NCI-H128 (cell line): ENCODE results near the gene MUC16.
"Not testable (repeated sequence)": the region's sequence is repeated elsewhere in the genome, so short reads cannot be mapped to it uniquely, and the experiment has no call there.

Experiments
- DNase-seq: peaks from one replicate; lab custom pipeline; 2025; ENCODE audit not compliant: unreplicated experiment; lab: John Stamatoyannopoulos, UW

Gene MUC16

DNA sequence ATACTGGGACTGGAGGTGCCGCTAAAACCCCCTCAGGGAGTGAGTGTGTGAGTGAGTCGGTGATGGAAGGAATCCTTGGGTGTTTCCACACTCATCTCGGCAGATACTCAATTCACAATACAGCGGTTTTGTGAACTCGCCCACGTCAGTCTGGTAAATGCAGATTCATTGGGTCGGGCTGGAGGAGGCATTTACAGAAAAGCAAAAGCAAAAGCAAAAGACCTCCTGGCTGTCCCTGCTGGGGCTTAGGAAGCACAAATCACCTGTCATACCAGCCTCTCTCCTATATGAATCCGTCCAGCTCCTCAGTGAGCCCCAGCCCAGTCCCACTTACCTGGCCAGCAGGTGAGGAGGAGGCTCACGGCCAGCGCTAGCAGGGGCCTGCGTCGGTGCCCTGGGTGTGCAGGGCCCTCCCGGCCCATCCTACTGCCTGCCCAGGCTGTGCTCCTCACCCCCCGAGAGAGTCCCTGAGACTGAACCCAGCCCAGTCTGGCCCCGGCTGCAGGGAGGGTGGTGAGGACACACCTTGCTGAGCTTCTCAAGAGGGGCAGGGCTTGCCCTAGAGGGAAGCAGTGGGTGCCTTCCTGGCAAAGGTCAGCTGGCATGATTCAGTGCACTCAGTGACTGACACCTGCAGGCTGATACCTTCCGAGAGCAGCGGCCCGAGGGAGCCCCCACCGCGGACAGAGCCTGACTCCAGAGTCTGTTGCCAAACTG, at the start of gene MUC16:
TSS of gene MUC16 (minus strand) at position 475 of the 717 bp plus-strand sequence.
- DNase-seq, result no peak

DNA sequence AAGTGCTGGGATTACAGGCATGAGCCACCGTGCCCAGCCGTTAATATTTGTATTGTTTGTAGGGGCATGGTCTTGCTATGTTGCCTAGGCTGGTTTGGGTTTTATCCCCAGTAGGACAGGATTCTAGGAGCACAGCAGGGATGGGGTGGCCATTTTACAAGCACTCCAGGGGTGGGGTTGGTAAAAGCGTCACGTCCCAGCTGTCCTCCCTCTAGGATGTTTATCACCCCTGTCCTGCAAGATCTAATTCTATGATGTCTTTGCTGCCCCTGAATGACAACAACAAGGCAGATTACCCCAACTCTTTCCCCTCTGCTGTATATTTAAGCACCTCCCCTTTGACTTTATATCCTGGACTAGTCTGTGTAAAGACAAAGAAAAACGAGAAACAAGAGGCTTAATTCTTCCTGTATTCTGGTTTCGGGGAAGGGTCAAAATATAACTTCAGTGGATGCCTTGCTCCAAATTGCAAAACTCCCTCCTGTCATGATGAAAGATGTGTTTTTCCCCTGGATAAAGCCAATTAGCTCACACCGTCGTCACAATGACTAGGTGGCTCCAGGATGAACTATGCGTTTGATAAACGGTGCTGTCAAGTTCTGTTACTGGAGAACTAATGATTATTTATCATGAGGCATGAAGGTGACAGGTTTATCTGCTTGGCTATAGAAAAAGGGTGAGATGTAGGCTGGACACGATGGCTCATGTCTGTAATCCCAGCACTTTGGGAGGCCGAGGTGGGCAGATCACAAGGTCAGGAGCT, 48.9 kb upstream of the MUC16 start:
- DNase-seq, result no peak

- DNase-seq, result no peak
These were observed 47.5 kb upstream of the MUC16 start for GRCh38 chr19:9057505-9058258.

GRCh38 chr19:9056131-9056530, 45.9 kb upstream of the MUC16 start:
- DNase-seq, result not testable (repeated sequence)

DNA sequence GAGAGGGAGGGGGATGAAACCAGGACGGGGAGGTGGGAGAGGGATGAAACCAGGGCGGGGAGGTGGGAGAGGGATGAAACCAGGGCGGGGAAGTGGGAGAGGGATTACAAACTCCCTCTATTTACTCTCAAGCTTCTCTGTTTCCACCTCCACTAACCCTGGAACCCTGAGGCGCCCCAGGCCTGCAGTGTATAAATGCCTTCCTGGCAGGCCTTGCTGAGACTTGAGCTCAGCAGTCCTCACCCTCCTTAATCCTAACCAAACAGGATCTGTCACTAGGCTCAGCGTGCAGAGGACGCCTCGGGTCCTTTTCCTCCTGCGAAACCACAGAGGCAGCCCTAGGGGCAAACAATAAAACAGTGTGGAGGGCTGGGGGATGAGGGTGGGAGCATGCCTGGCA, 44.6 kb upstream of the MUC16 start:
- DNase-seq, result no peak

DNA sequence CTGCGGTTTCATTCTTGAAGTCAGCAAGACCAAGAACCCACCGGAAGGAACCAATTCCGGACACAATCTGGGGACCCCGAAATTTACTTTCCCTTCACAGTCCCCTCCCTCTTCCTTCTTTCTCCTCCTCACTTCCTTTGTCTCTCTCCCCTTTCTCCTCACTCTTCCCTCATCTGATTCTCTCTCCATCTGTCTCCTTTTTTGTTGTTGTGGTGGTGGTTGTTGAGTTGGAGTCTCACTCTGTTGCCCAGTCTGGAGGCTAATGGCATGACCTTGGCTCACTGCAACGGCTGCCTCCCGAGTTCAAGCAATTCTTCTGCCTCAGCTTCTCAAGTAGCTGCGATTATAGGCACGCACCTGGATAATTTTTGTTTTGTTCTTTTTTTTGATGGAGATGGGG, 44.0 kb upstream of the MUC16 start:
- DNase-seq, result no peak

GRCh38 chr19:9053674-9054073, 43.5 kb upstream of the MUC16 start:
- not testable (repeated sequence) for DNase-seq

GRCh38 chr19:9052894-9053293, 42.7 kb upstream of the MUC16 start:
- DNase-seq, result no peak

DNA sequence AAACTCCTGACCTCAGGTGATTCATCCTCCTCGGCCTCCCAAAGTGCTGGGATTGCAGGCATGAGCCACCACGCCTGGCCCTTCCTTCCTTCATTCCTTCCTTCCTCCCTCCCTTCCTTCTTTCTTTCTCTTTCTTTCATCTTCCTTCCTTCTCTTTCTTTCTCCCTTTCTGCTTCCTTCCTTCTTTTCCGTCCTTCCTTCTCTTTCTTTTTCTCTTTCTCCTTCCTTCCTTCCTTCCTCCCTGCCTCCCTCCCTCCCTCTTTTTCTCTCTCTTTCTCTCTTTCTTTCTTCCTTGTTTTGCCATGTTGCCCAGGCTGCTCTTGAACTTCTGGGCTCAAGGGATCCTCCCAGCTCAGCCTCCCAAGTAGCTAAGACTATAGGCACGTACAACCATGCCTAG, 36.5 kb upstream of the MUC16 start:
- no peak for DNase-seq

DNA sequence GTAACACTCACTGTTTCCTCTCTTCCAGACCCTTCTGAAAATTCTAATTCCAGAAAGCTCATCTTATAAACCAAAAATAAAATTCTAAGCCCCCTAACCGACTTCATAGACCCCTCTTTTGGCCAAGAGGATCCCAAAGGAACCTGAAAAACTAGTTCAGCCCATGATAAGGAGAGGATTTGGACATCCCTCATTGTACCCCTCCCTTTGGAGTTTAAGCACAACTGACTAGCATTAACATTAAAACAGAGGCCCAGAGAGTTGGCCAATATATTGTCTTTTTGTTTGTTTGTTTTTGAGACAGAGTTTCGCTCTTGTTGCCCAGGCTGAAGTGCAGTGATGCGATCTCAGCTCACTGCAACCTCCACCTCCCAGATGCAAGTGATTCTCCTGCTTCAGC, 34.2 kb upstream of the MUC16 start:
- DNase-seq, result no peak

DNA sequence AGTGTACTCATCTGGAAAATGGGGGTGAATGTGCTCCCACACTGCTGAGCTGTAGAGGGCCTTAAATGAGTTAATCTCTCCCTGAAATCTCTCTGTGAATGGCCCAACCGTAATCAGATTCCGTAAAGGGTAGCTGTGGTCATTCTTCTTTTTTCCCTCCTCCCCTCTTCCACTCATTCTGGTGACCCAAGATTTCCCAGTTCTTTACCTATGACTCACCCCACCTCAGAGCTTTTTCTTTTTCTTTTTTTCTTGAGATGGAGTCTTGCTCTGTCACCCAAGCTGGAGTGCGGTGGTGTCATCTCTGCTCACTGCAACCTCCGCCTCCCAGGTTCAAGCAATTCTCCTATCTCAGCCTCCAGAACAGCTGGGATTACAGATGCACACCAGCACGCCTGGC, 33.3 kb upstream of the MUC16 start:
- no peak for DNase-seq

- no peak for DNase-seq
These were observed 30.8 kb upstream of the MUC16 start for GRCh38 chr19:9041023-9041422.

DNA sequence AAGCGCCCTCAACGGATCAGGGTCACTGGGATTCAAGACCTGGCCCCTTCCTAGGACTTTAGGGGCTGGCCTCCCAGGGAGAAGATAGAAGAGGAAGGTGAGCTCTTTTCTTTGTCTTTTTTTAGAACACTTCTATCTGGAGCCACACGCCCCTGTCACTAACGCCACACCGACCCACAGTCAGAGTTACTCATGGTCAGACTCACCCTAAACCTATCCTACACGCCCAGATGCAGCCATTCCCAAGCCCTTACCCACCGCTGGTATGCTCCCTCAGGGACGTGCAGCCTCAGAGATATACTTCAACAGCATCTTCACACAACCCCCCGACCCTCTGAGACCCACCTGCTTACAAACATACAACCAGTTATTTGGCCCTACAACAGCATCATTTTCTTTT, 29.9 kb upstream of the MUC16 start:
- DNase-seq, result no peak

DNA sequence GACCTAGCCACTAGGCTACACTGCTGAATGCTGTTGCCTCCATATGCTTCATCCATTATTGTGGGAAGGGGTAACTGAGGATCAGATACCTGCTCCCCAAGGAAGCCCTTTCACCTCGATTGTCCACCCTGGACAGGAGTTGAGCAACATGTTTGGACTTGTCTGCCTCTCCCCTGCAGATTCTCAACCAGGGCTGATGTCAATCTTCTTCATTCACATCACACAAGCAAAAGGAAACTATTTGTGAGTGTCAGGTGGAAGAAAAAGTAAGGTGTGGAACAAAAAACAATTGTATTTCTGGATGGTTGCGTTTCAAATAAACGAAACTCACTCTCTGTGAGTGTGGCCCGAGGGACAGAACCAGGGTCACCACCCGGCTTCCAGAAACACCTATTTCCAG, 29.5 kb upstream of the MUC16 start:
- no peak for DNase-seq

DNA sequence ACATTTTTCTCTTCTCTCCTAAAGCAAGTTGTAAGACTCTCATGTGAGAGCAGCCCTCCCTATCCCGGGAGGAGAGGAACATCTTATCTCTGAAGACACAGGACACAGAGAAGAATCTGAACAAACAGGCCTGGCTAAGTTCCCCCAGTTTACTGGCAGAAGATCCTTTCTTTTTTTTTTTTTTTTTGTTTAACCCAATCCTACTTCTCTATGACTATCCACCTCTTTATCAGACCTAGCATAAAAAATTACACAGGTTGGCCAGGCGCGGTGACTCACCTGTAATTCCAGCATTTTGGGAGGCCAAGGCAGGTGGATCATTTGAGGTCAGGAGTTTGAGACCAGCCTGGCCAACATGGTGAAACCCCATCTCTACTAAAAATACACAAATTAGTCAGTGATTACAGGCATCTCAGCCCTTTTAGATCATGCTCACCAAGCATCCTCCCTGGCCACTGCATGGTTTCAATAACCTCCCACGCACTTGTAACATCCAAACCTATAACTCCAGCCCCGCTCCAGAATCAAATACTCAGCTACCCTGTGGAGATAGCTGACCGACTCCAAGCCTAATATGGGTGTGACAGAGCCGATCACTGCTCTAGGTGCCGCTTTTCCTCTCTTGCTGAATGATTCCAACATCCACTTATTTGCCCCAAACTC, 27.3 kb upstream of the MUC16 start:
- DNase-seq, result no peak

GRCh38 chr19:9032136-9032631, 22.0 kb upstream of the MUC16 start:
- DNase-seq, result no peak

- DNase-seq, result no peak
These were observed 8.1 kb upstream of the MUC16 start for GRCh38 chr19:9018163-9018875.

GRCh38 chr19:9014803-9015202, 4.6 kb upstream of the MUC16 start:
- DNase-seq, result no peak

DNA sequence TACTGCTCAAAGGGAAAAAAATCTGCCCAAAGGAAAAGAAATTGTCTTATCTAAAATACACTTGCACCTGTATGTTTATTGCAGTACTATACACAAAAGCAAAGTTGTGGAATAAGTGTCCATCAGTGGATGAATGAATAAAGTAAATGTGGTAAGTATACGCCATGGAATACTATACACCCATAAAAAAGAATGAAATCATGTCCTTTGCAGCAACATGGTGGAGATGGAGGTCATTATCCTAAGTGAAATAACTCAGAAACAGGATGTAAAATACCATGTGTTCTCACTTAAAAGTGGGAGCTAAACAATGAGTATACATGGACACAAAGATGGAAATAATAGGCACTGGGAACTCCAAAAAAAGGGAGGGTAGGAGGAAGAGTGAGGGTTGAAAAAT, 3.8 kb upstream of the MUC16 start:
- no peak for DNase-seq

- no peak for DNase-seq
These were observed 1.7 kb upstream of the MUC16 start for GRCh38 chr19:9011875-9012274.

DNA sequence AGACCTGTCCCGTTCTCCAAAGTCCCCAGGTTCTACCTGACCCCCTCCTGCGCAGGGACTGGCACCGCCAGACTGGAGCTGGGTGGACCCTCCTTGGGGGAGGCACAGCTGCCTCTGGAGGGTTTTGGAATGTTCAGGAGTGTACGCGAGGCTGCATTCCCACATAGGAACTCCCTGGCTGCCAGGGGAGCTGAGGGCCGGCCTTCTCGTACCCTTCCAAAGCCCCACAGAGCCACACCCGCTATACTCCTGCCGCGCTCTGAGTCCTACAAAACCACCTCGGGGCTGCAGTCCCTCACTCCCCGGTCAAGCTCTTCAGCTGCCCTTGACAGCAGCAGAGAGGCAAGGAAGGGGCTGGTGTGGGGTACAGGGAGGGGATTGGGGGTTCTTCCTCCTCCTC, 484 bp upstream of the MUC16 start:
- no peak for DNase-seq
